Activated naive CD4-positive, alpha-beta T cell treated with anti-CD3 and anti-CD28 coated beads, Interleukin-2, amount 50 U/mL, for 24 hours (primary cell): ENCODE results near the gene PCDHGB1.
"Not testable (repeated sequence)": the region's sequence is repeated elsewhere in the genome, so short reads cannot be mapped to it uniquely, and the experiment has no call there.

ENCODE experiments used
- H3K27ac Mint-ChIP-seq: one replicate; pipeline ENCODE4 v1.8.0; 2021; ENCODE audit warnings: mild to moderate bottlenecking, mixed read lengths
- H3K27me3 Mint-ChIP-seq: one replicate; pipeline ENCODE4 v1.8.0; 2021; ENCODE audit warnings: mixed read lengths
- H3K36me3 Mint-ChIP-seq: one replicate; pipeline ENCODE4 v1.8.0; 2021; ENCODE audit warnings: mixed read lengths
- H3K4me1 Mint-ChIP-seq: one replicate; pipeline ENCODE4 v1.8.0; 2021; ENCODE audit warnings: mixed read lengths
- H3K4me3 Mint-ChIP-seq: one replicate; pipeline ENCODE4 v1.8.0; 2021; ENCODE audit warnings: mild to moderate bottlenecking, mixed read lengths
- H3K9me3 Mint-ChIP-seq: one replicate; pipeline ENCODE4 v1.8.0; 2021; ENCODE audit warnings: mixed read lengths

PCDHGB1 gene

DNA sequence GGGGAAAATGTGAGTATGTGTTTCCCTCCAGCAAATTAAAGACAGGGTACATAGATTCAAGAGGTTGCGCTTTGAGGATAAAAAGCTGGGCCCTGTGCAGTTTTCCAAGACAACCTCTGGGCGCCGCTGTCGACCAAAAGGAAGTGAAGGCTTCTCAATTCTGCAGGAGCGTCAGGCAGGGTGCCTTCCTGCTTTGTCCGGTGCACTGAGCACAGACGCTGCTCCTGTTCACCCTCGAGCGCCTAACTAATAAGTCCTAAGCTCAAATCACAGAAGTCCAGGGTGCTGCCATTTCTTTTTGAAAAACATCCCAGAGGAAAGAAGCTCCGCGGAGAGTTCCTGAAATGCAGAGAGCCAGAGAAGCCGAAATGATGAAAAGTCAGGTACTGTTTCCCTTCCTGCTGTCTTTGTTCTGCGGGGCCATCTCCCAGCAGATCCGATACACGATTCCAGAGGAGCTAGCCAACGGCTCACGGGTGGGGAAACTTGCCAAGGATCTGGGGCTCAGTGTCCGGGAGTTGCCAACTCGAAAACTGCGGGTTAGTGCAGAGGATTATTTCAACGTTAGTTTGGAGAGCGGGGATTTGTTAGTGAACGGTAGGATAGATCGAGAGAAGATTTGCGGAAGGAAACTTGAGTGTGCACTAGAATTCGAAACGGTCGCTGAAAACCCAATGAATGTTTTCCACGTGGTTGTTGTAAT lies at the start of gene PCDHGB1:
TSS of gene PCDHGB1 (plus strand) at position 183 of the 703 bp plus-strand sequence. CDS start at position 345, 162 bp downstream.
- H3K27ac Mint-ChIP-seq = peak within 1 kb of the TSS; percentile 80
- H3K27me3 Mint-ChIP-seq = peaks cover 55% of the 10 kb centered on the region
- H3K4me3 Mint-ChIP-seq = no peak within 1 kb of the TSS
- H3K9me3 Mint-ChIP-seq = peaks cover 31% of the 10 kb centered on the region
- peaks cover 18% of the 10 kb centered on the region for H3K36me3 Mint-ChIP-seq
- no peaks in the 10 kb centered on the region for H3K4me1 Mint-ChIP-seq

DNA sequence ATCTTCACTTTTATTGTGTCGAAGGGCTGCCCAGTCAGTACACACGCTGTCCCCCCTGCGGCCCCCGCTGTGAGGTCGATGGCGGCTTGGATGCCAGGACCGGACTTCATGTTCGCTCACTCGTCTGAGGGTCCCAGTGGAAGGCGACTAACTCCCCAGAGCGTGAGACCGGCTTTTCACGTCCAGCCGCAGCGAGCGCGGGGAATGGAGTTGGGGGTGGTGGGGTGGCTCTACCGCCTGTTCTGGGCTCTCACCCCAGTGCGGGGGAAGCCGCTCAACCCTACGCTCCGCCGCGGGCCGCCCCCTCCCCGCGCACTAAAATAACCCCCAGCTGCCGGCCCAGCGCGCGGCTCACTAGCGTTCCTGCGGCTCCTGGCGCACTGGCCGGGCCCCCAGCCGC lies 46.1 kb upstream of the PCDHGB1 start, which contains the start of gene SLC25A2:
TSS of gene SLC25A2 (minus strand) at position 294 of the 400 bp plus-strand sequence. CDS start at position 110, 184 bp downstream.
- no peaks in the 10 kb centered on the region for H3K4me1 Mint-ChIP-seq
- peaks cover 33% of the 10 kb centered on the region for H3K36me3 Mint-ChIP-seq
- no peaks in the 10 kb centered on the region for H3K27me3 Mint-ChIP-seq
- H3K9me3 Mint-ChIP-seq = peaks cover 24% of the 10 kb centered on the region
- H3K27ac Mint-ChIP-seq = no peak within 1 kb of the TSS
- no peak within 1 kb of the TSS for H3K4me3 Mint-ChIP-seq

DNA sequence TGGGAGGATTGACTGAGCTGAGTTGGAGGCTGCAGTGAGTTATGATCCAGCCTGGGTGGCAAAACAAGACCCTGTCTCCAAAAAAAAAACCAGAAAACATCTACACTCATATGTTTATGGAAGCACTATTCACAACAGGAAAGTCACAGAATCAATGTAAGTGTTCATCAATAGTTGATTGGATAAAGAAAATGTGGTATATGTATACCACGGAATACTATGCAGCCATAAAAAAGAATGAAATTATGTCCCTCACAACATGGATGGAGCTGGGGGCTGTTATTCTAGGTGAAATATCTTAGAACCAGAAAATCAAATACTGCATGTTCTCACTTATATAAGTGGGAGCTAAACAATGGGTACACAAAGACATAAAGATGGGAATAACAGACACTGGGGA lies 43.3 kb upstream of the PCDHGB1 start:
- peaks cover 34% of the 10 kb centered on the region for H3K36me3 Mint-ChIP-seq
- peaks cover 22% of the 10 kb centered on the region for H3K9me3 Mint-ChIP-seq
- H3K4me1 Mint-ChIP-seq = no peaks in the 10 kb centered on the region
- no peak overlapping the region for H3K27ac Mint-ChIP-seq
- no peak overlapping the region for H3K4me3 Mint-ChIP-seq
- no peaks in the 10 kb centered on the region for H3K27me3 Mint-ChIP-seq

DNA sequence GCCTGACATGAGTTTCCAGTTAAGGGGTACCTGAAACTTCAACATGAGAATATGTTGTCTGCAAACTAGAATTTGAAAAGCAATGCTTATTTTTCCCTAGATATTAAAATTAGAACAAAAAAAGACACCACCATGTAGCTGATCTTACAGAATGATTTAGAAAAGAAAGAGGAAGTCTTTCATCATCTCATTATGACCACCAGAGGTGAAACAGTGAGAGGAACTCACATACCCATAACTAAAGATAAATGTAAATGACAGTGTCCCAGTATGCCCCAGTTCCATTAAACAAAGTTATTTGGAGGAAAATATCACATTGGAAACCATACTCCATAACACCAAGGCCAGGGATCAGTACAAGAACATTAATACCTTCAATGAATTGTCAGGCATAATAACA lies 36.2 kb upstream of the PCDHGB1 start:
- no peak overlapping the region for H3K4me3 Mint-ChIP-seq
- H3K4me1 Mint-ChIP-seq = peaks cover 12% of the 10 kb centered on the region
- no peak overlapping the region for H3K27ac Mint-ChIP-seq
- H3K9me3 Mint-ChIP-seq = peaks cover 33% of the 10 kb centered on the region
- no peaks in the 10 kb centered on the region for H3K27me3 Mint-ChIP-seq
- peaks cover 51% of the 10 kb centered on the region for H3K36me3 Mint-ChIP-seq

DNA sequence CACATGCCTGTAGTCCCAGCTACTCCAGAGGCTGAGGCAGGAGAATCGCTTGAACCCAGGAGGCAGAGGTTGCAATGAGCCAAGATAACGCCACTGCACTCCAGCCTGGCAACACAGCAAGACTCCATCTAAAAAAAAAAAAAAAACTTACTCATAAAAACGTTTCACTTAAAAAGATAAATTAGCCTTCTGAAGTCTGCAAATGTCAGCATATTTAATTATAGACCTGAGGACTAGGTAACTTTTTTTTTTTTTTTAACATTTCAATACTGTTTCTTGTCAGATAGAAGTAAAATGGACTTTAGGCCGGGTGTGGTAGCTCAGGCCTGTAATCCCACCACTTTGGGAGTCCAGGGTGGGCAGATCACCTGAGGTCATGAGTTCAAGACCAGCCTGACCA lies 32.9 kb upstream of the PCDHGB1 start:
- H3K4me3 Mint-ChIP-seq, H3K27me3 Mint-ChIP-seq, H3K27ac Mint-ChIP-seq: not testable (repeated sequence)
- H3K36me3 Mint-ChIP-seq = peaks cover 65% of the 10 kb centered on the region
- H3K4me1 Mint-ChIP-seq = peaks cover 32% of the 10 kb centered on the region
- H3K9me3 Mint-ChIP-seq = peaks cover 50% of the 10 kb centered on the region

DNA sequence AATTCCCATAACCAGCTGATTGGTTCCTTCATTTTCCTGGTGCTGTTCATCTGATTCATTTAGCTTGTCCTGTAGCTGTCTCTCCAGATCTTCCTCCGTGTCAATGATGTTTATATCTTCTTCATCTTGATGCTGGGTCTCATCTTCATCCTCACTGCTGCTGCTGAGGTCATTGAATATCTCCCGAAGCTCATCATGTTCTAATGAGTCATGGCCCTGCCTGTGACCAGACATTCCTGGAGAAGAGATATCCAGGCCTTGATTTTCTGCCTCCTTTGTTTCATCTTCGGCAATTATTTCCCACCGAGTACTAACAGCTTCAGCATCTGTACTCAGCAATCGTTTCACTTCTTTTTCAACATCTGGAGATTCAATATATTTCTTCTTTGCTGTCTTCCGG lies 30.7 kb upstream of the PCDHGB1 start:
- H3K27ac Mint-ChIP-seq = peak overlapping the region; percentile 59
- H3K9me3 Mint-ChIP-seq = peaks cover 47% of the 10 kb centered on the region

DNA sequence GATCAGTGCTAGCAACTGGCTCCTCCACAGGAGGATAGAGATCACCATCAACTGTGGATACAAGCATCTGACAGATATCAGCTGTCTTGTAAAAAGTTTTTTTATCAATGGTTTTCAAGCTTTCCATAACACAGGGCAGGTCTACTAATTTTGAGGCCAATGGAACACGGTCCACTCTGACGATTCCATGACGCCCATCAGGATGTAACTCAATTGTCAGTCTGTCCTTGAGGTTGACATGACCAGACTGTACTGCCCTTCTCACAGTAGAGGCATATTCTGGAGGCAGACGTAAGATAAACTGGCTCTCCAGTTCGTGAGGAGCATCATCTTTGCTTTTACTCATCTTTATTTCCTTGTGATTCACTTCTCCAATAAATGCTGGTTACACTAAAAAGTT lies 30.2 kb upstream of the PCDHGB1 start:
- Mint-ChIP-seq H3K27ac (peak overlapping the region; percentile 59), H3K27me3 (peaks cover 1% of the 10 kb centered on the region), H3K4me3 (peak overlapping the region; percentile 96), H3K4me1 (peaks cover 32% of the 10 kb centered on the region), H3K36me3 (peaks cover 55% of the 10 kb centered on the region), H3K9me3 (peaks cover 44% of the 10 kb centered on the region)

More for the DNA sequence above, 30.7 kb upstream of the PCDHGB1 start:
- no peaks in the 10 kb centered on the region for H3K27me3 Mint-ChIP-seq
- peaks cover 56% of the 10 kb centered on the region for H3K36me3 Mint-ChIP-seq
- H3K4me3 Mint-ChIP-seq = peak overlapping the region; percentile 96
- H3K4me1 Mint-ChIP-seq = peaks cover 32% of the 10 kb centered on the region

DNA sequence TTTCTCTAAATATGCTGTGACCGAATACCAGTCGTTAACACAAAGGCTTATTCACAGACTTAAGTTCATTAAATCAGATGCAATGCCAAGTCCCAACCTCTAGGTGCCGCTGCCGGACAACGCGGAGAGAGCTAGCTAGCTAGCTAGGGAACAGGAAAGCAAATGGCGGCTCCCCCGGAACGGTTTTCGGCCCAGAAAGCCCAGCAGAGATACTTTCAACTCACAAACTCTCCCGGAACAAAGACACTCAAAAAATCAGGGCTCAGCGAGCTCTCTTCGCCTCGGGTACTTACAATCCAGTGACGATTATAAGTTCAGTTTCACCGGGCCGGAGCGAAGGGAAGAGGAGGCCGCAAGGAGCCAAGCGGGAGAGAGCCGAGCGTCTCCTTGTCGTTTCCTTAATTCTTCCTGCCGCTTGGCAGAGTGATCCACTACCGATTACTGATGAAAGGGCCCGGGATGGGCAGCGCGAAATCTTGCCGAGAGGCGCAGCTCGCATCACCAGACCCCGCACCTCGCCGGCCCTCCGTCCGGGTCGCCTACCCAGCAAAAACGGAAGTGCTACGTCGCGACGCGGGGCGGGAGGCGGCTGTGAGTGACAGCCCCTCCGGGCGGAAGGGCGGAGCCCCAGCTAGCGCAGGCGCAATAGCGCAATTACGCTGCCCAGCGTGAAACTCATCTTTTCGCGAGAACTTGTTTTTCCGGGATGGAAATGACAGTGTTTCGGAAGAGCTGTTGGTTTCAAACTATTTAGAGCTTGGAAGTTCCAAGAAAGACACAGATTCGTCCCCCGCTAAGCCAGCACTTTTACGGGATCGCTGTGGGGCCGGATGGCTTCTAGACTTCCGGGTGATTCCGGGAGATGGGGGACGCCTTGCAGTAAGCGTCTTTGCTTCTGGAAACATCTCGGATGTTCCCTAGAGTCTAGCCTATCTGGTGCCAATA lies 29.4 kb upstream of the PCDHGB1 start, which contains the start of gene TAF7:
TSS of gene TAF7 (minus strand) at position 560 of the 945 bp plus-strand sequence. CDS start 740 bp downstream, outside the sequence.
- Mint-ChIP-seq H3K27ac (peak within 1 kb of the TSS; percentile 99), H3K4me3 (peak within 1 kb of the TSS; percentile 96), H3K4me1 (peaks cover 30% of the 10 kb centered on the region), H3K36me3 (peaks cover 48% of the 10 kb centered on the region), H3K9me3 (peaks cover 36% of the 10 kb centered on the region), H3K27me3 (peaks cover 2% of the 10 kb centered on the region)

DNA sequence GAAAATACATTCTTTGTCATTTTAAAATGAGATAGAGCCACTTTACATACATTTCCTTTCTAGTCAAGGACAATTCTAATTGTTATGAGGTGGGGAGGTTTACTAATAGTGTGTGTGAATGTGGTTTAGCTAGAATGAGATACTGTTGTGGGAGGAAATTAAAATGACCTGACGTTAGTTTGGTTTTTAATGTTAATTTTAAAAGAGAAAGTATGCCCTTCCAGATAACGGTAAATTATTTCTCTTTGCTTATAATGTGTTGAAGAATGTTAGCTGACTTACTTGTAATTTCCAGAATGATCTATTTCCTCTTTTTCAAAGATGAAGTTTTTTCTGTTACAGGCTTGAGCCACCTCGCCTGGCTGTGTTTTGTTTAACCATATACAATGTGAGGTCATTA lies 27.6 kb upstream of the PCDHGB1 start:
- Mint-ChIP-seq H3K27ac (no peak overlapping the region), H3K4me1 (peaks cover 33% of the 10 kb centered on the region), H3K27me3 (peaks cover 12% of the 10 kb centered on the region), H3K4me3 (peak overlapping the region; percentile 30), H3K36me3 (peaks cover 49% of the 10 kb centered on the region), H3K9me3 (peaks cover 33% of the 10 kb centered on the region)

DNA sequence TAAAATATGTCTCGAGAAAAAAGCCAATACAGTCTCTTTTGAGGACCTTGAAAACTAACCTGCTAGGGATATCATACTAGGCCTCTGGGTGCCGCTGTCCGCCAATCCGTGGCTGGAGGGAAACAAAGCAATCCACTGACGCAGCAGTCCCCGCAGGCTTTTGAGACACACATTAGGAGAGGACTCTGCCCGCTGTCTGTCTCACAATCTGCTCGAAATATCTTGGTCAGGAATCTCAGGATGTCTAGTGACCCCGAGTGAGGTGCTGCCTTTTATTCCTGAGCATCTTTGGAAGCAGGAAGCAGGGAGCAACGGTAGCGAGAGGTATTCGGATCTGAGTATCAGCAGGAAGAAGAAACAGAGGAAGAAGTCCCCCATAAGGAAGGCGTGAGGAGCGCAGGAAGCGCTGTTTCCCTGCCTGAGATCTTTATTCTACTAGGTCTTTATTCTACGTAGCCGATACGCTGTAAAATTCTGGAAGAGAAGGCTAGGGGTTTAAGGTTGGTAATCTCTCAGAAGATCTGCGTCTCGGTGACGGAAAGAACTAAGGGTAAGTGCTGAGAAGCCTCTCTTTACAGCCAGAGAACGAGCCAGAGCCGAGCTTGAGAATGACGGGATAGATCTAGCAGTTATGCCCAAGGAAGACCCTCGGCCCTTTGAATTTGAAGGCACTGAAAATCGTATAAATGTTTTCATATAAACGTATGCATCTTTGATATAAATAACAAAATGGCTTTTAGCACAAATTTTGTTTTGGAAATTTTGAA lies 23.6 kb upstream of the PCDHGB1 start:
- H3K36me3 Mint-ChIP-seq = peaks cover 29% of the 10 kb centered on the region
- peaks cover 35% of the 10 kb centered on the region for H3K27me3 Mint-ChIP-seq

DNA sequence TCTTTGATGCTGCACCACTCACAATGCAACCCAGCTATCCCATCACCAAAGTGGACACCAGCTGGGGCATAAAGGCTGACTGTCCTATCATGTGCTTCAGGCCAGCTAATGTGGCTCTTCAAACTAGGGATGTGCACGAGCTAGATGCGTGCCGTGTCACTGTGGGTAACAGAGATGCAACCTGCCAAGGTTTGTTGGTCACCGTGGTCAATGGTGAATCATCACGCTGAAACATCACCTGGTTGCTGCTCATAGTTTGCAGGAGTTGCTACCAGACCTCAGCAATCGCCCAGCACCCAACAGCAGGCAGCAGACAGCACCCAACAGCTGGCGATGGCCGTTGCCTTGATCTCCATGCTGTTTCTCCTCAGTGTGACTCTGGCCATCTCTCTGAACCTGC lies 21.7 kb upstream of the PCDHGB1 start:
- Mint-ChIP-seq H3K27ac (no peak overlapping the region), H3K27me3 (peaks cover 46% of the 10 kb centered on the region), H3K4me1 (peaks cover 5% of the 10 kb centered on the region), H3K4me3 (no peak overlapping the region), H3K9me3 (peaks cover 9% of the 10 kb centered on the region), H3K36me3 (peaks cover 26% of the 10 kb centered on the region)

More for the DNA sequence above, 23.6 kb upstream of the PCDHGB1 start:
- peak overlapping the region; percentile 92 for H3K27ac Mint-ChIP-seq
- peaks cover 16% of the 10 kb centered on the region for H3K9me3 Mint-ChIP-seq
- peaks cover 5% of the 10 kb centered on the region for H3K4me1 Mint-ChIP-seq
- H3K4me3 Mint-ChIP-seq = peak overlapping the region; percentile 96

DNA sequence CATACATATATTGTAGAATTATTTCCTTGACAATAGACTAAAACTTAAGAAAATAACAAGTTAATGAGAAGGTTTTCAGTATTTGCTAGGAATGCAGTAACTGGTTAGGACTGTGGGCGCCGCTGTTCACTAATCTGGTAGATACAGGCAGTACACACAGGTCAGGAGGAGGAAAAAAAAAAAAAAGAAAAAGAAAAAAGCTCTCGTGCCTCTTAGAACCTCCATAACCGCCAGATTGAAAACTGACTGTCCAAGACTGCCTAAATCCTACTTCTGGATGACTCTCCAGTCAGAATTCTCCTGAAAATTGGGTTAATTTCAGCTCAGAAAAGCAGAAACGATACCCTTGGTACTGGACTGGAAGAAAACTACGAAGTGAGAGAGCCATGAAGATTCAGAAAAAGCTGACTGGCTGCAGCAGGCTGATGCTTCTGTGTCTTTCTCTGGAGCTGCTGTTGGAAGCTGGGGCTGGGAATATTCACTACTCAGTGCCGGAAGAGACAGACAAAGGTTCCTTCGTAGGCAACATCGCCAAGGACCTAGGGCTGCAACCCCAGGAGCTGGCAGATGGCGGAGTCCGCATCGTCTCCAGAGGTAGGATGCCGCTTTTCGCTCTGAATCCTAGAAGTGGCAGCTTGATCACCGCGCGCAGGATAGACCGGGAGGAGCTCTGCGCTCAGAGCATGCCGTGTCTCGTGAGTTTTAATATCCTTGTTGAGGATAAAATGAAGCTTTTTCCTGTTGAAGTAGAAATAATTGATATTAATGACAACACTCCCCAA lies 19.4 kb upstream of the PCDHGB1 start, which contains the start of gene PCDHGA1:
TSS of gene PCDHGA1 (plus strand) at position 216 of the 782 bp plus-strand sequence.
- Mint-ChIP-seq H3K4me3 (no peak within 1 kb of the TSS), H3K36me3 (peaks cover 37% of the 10 kb centered on the region), H3K4me1 (peaks cover 5% of the 10 kb centered on the region), H3K27me3 (peaks cover 59% of the 10 kb centered on the region), H3K27ac (no peak within 1 kb of the TSS), H3K9me3 (peaks cover 20% of the 10 kb centered on the region)

DNA sequence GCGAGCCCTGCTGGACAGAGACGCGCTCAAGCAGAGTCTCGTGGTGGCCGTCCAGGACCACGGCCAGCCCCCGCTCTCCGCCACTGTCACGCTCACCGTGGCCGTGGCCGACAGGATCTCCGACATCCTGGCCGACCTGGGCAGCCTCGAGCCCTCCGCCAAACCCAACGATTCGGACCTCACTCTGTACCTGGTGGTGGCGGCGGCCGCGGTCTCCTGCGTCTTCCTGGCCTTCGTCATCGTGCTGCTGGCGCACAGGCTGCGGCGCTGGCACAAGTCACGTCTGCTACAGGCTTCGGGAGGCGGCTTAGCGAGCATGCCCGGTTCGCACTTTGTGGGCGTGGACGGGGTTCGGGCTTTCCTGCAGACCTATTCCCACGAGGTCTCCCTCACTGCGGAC lies 17.3 kb upstream of the PCDHGB1 start:
- not testable (repeated sequence) for H3K4me3 Mint-ChIP-seq, H3K27ac Mint-ChIP-seq, H3K4me1 Mint-ChIP-seq
- peaks cover 39% of the 10 kb centered on the region for H3K36me3 Mint-ChIP-seq
- H3K27me3 Mint-ChIP-seq = peaks cover 63% of the 10 kb centered on the region
- H3K9me3 Mint-ChIP-seq = peaks cover 38% of the 10 kb centered on the region

DNA sequence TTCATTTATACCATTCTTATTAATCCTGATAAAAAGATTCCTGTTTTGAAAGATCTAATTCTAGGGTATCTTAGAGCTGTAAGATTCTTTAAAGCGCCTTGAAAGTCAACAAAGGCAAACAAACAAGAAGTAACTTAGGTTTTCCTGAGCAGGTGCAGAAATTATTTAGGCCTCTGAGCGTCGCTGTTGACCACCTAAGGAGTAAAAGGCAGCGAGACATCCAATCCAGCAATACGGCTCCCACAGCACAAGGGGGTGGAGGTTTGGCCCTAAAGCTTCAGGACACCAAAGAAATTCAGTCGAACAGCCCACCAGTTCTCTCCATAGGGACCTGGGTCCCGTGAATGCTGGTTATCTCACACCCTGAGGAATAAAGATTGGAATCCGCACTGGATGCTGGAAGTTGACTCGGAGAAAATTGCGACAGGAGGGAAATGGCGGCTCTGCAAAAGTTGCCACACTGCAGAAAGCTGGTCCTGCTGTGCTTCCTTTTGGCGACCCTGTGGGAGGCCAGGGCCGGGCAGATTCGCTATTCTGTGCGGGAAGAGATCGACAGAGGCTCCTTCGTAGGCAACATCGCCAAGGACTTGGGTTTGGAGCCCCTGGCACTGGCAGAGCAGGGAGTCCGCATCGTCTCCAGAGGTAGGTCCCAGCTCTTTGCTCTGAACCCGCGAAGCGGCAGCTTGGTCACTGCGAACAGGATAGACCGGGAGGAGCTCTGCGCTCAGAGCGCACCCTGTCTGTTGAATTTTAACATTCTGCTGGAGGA lies 11.2 kb upstream of the PCDHGB1 start, which contains the start of gene PCDHGA2:
TSS of gene PCDHGA2 (plus strand) at position 223 of the 769 bp plus-strand sequence.
- Mint-ChIP-seq H3K27ac (no peak within 1 kb of the TSS), H3K4me3 (no peak within 1 kb of the TSS), H3K4me1 (no peaks in the 10 kb centered on the region), H3K27me3 (peaks cover 69% of the 10 kb centered on the region), H3K36me3 (peaks cover 33% of the 10 kb centered on the region), H3K9me3 (peaks cover 52% of the 10 kb centered on the region)
